ENCODE measurements around the gene KCNS3. TPM values are rescaled to one million over a fixed set of nuclear protein-coding genes. Genes with fewer than 3 reads are reported as not detected.

KCNS3 gene
- total and polyA plus RNA-seq, 2 of the 4 experiments (the other 2 are of a cell fraction), result 2.9 to 4.3 TPM

DNA sequence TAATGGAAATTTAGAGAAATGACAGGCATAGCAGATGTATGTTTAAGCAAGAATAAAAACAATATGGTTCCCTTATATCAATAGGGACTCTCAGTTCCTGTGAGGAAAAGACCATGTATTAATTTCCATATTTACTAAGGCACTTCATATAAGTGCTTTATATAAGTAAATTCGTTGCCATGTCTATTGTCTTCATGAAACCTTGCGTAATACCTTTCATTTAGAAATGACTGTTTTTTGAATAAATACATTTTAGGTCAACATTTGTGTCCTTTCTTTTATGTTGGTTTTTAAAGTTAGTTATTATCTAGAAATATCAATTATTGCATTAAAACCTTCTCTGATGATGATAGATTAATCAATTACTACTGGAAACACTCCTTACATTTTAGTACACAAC is 83.3 kb downstream of the KCNS3 start:
- no CpG with 5 or more reads among the region's 2 CpGs for WGBS, 2 experiments (ENCODE audit: extremely low coverage in 2 of 2, insufficient read length in 1 of 2)

More for the DNA sequence above, 83.3 kb downstream of the KCNS3 start:
- Histone ChIP-seq H4K91ac (ENCODE audit: insufficient read depth, low read depth, low read length) (no peak overlapping the region), H2AFZ (replicated peaks; ENCODE audit: low read length, poor library complexity) (no peak overlapping the region), H3K79me1 (ENCODE audit: low read depth in 1 of 2, low read length in 2 of 2) (no peaks in the 10 kb centered on the region), H2AK5ac (ENCODE audit: low read depth, low read length) (no peak overlapping the region), H4K5ac (ENCODE audit: low read depth, low read length) (no peak overlapping the region), H3K4me3 (ENCODE audit: insufficient read depth, low read depth, low read length) (no peak overlapping the region), H4K8ac (ENCODE audit: low read depth in 2 of 2, low read length in 2 of 2) (no peak overlapping the region), H4K20me1 (ENCODE audit: insufficient read depth, low read length) (no peaks in the 10 kb centered on the region), H3K27ac (ENCODE audit: insufficient read depth, low read length) (no peak overlapping the region), H3K14ac (replicated peaks; ENCODE audit: low read depth, low read length) (no peak overlapping the region), H3K9me3 (ENCODE audit: control insufficient read depth, insufficient read depth, low read length) (no peaks in the 10 kb centered on the region), H3K23ac (ENCODE audit: low read depth, low read length) (no peak overlapping the region), H2BK5ac (ENCODE audit: low read depth, low read length, poor library complexity, severe bottlenecking) (no peak overlapping the region), H3K4ac (ENCODE audit: low read depth, low read length) (no peak overlapping the region), H3K27me3 (ENCODE audit: control insufficient read depth, insufficient read depth, low read length) (no peaks in the 10 kb centered on the region), H3K56ac (ENCODE audit: extremely low read depth, insufficient read depth, low read length) (no peak overlapping the region), H2BK20ac (ENCODE audit: low read depth, low read length) (no peak overlapping the region), H3K36me3 (ENCODE audit: control insufficient read depth, insufficient read depth, low read length) (no peaks in the 10 kb centered on the region), H2BK15ac (ENCODE audit: low read depth, low read length) (no peak overlapping the region), H3K9ac (ENCODE audit: low read depth, low read length) (no peak overlapping the region), H2AK9ac (replicated peaks; ENCODE audit: low read depth, low read length, poor library complexity) (no peak overlapping the region), H3K9me1 (ENCODE audit: insufficient read depth, low read length) (no peaks in the 10 kb centered on the region), H3K4me1 (ENCODE audit: control insufficient read depth, insufficient read depth, low read length) (0 out of 2 replicates have a peak, but pooled peaks cover 2% of the 10 kb centered on the region), H3K4me2 (ENCODE audit: low read depth, low read length) (no peak overlapping the region), H3K18ac (ENCODE audit: low read depth, low read length) (no peak overlapping the region), H2BK120ac (ENCODE audit: low read depth, low read length) (no peak overlapping the region)
- no peak for ATAC-seq (ENCODE audit: low read depth)
- intact Hi-C loops (cut with micrococcal nuclease), result no loop called here
- POLR2A ChIA-PET (ENCODE audit: unreplicated experiment), result no interaction called here
- dilution Hi-C loops (cut with HindIII; ENCODE audit: low sequenced_read_pairs, unreplicated experiment), result no loop called here
- no TSS peak for BruUV-seq (replicated peaks)
- no peak for DNase-seq
- TF ChIP-seq NFE2L2 (IDR thresholded peaks at IDR 0.05; ENCODE audit: low read depth, low read length) (no peak), CEBPB (IDR thresholded peaks at IDR 0.05; ENCODE audit: low read depth, low read length) (peak; percentile 82)
- in situ Hi-C loops (cut with MboI; ENCODE audit: low sequenced_read_pairs), result no loop called here
- CTCF ChIA-PET, result no interaction called here

All from IMR-90 (cell line).